GM21526 (cell line): ENCODE data around the gene TUBG2.

Experiments used
- ATAC-seq: cut with Tn5 transposase; IDR thresholded peaks from one replicate; pipeline ENCODE4 v1.9.1; 2021; ENCODE audit warnings: moderate library complexity; ENCODE audit not compliant: unreplicated experiment, low FRiP score

Gene TUBG2

DNA sequence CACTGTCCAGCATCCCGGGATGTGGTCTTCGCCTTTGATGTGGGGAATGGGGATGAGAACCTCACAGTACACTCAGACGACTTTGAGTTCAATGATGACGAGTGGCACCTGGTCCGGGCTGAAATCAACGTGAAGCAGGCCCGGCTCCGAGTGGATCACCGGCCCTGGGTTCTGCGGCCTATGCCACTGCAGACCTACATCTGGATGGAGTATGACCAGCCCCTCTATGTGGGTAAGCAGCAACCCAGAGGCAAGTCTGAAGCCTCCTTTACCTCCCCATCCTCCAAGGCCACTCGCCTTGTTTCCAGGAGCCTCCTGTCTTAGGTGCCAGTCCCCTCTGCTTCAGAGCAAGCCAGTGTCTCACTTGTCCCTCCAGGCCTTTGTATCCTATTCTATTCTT is 33.4 kb downstream of the TUBG2 start:
- no peak for ATAC-seq

- ATAC-seq = no peak
Measured at GRCh38 chr17:42694524-42694923, 35.4 kb downstream of the TUBG2 start.

DNA sequence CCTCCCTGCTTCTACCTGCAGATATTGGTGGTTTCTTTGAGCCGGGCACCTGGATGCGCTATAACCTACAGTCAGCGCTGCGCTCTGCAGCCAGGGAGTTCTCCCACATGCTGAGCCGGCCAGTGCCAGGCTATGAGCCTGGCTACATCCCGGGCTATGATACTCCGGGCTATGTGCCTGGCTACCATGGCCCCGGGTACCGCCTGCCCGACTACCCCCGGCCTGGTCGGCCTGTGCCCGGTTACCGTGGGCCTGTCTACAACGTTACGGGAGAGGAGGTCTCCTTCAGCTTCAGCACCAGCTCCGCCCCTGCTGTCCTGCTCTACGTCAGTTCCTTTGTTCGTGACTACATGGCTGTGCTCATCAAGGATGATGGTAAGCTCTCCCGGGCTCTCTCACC is 36.4 kb downstream of the TUBG2 start:
- ATAC-seq = no peak

DNA sequence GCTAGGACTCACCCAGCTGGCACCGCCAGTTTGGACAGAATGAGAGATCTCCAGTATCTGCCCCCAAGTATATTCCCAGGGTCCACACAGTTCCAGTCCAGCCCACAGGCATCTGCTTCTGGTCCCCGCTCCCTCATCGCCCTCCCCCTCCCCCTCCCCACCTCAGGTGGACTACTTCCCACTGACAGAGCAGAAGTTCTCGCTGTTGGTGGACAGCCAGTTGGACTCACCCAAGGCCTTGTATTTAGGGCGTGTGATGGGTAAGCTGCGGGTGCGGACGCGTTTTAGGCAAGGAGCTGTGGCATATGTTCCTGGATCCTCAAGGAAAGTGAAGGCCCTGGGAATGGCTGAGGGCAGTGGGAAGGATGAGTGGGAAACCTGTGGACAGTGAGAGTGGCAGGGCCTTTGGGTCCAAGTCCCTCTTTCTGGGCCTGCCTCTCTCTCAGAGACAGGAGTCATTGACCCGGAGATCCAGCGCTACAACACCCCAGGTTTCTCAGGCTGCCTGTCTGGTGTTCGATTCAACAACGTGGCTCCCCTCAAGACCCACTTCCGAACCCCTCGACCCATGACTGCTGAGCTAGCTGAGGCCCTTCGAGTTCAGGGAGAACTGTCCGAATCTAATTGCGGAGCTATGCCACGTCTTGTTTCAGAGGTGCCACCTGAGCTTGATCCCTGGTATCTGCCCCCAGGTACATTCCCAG is 38.2 kb downstream of the TUBG2 start:
- ATAC-seq = no peak

DNA sequence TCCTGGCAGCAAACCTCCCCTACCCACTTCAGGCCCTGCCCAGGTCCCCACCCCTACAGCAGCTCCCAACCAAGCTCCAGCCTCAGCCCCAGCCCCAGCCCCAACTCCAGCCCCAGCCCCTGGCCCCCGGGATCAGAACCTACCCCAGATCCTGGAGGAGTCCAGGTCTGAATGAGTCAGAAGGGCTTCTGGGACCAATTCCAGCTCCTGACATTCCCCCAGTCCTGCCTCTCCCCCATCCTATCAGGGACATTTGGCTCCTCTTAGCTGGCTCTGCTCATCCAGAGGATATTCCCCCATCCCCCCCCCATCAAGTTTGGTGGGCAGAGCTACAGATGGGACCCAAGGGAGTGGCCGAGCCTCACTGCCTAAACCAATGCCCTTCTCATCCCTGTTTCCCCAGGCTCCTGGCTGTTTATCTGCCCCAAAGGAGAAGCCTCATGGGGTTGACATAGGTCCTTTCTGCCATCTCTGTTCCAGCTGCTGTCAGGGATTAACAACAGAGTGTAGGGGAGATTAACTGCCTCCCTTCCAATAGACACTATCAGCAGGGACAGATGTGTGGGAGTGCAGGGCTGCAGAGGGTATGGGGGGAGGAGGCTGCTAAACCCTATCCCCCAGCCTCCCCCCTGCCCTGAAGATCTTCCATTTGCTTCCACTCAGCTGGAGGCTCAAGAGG is 39.8 kb downstream of the TUBG2 start:
- ATAC-seq = no peak

- ATAC-seq = no peak
Measured at GRCh38 chr17:42699415-42699740, 40.3 kb downstream of the TUBG2 start.

DNA sequence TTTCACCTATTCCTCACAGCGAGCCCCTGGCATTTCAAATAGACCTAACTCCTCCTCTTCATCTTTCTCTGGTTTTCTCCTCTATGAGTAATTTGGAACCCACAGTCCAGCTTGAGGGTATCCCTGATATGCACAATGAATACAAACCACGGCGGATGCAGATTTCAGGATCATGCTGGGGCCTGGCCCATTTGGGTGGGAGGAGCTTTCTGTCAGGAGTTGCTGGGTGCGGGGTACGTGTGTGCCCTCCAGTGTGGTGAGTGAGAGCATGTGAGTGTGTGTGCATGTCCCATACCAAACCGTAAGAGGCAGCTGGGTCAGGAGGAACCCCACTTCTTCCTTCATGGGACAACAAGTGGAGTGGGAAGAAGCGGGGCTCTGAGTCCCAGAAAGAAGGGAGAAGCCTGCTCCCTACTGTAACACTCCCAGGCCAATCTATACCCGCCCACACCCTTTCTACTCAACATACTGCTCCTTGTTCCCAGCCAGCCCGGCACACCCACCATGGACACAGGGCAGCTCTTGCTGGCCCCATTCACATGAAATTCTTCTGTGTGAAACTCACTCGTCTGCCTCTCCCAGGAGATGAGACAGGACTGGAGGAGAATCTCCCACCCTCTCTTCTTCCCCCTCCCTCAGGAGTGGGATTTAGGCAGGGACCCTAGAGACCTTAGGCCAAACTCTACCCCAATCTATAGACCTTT is 41.7 kb downstream of the TUBG2 start:
- ATAC-seq = no peak

- ATAC-seq = no peak
Measured at GRCh38 chr17:42702446-42702845, 43.4 kb downstream of the TUBG2 start.

DNA sequence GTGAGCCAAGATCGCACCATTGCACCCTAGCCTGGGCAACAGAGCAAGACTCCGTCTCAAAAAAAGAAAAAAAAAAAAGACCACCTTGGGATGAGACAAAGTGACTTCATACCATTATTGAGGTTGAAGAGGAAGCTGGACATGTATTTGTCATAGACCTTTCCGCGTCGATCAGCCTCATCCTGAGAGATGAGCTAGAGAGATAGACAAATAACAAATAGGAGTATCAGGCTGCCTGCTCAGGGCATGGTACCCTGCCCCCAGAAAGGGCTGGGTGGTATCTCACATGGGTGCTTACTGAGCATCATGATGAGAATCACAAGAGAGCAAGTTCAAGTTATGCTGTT is 45.4 kb downstream of the TUBG2 start:
- no peak for ATAC-seq

DNA sequence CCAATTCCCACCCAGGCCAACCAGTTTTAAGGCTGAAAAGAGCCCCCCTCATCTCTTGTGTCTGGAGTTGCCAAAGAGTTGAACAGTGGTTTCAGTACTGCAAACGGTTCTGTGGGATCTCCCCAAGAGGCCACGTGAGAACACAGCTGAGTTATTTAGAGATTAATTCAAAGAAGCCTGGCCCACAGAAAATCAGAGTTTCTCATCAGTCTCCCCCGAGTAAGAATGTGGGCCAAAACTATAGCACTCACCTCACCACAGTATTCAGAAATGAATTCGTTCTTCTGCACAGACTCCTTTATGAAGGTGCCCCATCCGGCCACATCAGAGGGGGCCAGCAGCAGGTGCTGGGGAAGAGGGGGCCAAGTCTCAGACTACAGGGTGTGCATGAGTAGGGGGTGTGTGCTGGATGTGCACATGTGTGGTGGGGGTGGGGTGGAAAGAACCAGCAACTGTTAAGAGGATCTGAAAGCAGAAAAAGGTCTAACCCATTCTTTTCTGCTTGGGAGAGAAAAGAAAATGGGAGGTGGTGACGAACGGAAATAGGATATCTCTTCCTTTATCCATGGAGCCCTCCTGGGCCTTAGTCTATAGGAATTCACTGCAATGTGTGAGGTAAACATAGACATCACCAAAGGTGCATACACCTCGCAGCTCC is 45.9 kb downstream of the TUBG2 start:
- ATAC-seq = peak; percentile 54

GRCh38 chr17:42706732-42707131 is 47.6 kb downstream of the TUBG2 start:
- no peak for ATAC-seq

GRCh38 chr17:42708588-42708987 is 49.5 kb downstream of the TUBG2 start:
- ATAC-seq = no peak

- no peak for ATAC-seq
Measured at GRCh38 chr17:42709561-42709960, 50.5 kb downstream of the TUBG2 start.
